Measurements from ENCODE around the gene SAMD9L. TPM values are rescaled to one million over a fixed set of nuclear protein-coding genes. Genes with fewer than 3 reads are reported as not detected.

Gene SAMD9L
- polyA plus RNA-seq, 1 of the 3 experiments (the other 2 are of a cell fraction), result 1.8 TPM

GRCh38 chr7:93185303-93186027, 37.3 kb upstream of the SAMD9L start:
- TF ChIP-seq MEF2A (IDR thresholded peaks at IDR 0.05; ENCODE audit: borderline replicate concordance, low read depth), result no peak
- no peak for TF ChIP-seq CHD2 (IDR thresholded peaks at IDR 0.05; ENCODE audit: low read length, partially characterized antibody)
- Histone ChIP-seq H3K4me1 (ENCODE audit: control insufficient read depth in 1 of 2, insufficient read depth in 2 of 2, low read depth in 1 of 2, low read length in 1 of 2) (no peaks in the 10 kb centered on the region), H3K9me3 (no peaks in the 10 kb centered on the region), H3K79me2 (ENCODE audit: insufficient read depth) (no peaks in the 10 kb centered on the region), H2AFZ (ENCODE audit: low read depth) (no peak overlapping the region; the same call in 1 of the 2 replicates), H3K9me2 (no peaks in the 10 kb centered on the region), H3K4me2 (no peak overlapping the region; the same call in 1 of the 2 replicates), H3F3A (replicated peaks; ENCODE audit: insufficient read depth) (no peaks in the 10 kb centered on the region), H3K36me3 (replicated peaks in 1 of 2; ENCODE audit: control insufficient read depth in 1 of 2, insufficient read depth in 2 of 2, low read length in 1 of 2) (no peaks in the 10 kb centered on the region), H4K20me1 (ENCODE audit: insufficient read depth) (no peaks in the 10 kb centered on the region), H3K27ac (ENCODE audit: low read depth in 2 of 2, low read length in 1 of 2) (no peak overlapping the region), H3K27me3 (ENCODE audit: insufficient read depth) (peaks cover 28% of the 10 kb centered on the region), H3K9ac (no peak overlapping the region), H3K4me3 (ENCODE audit: low read depth in 2 of 2, low read length in 1 of 2) (no peak overlapping the region)
- 0% methylated on average over 1 of the region's 1 CpG for WGBS (ENCODE audit: low lambda C conversion rate)
- ChIA-PET CTCF (interaction anchor here (1.1 to 3.6 kb wide), 2 partner anchors 14 to 43 kb away, joined by 4 to 13 read pairs; no protein-coding TSS in a partner anchor), POLR2A (no interaction called here)
- DNase-seq, result no peak

GRCh38 chr7:93179173-93179572, 31.0 kb upstream of the SAMD9L start:
- no peaks in the 10 kb centered on the region for H3K9me3 ChIP-seq
- H3K9me2 ChIP-seq, result no peaks in the 10 kb centered on the region
- peaks cover 31% of the 10 kb centered on the region for H3K27me3 ChIP-seq (ENCODE audit: insufficient read depth)
- no peaks in the 10 kb centered on the region for H3F3A ChIP-seq (replicated peaks; ENCODE audit: insufficient read depth)
- H3K36me3 ChIP-seq (replicated peaks in 1 of 2; ENCODE audit: control insufficient read depth in 1 of 2, insufficient read depth in 2 of 2, low read length in 1 of 2), result no peaks in the 10 kb centered on the region
- DNase-seq, result no peak
- H3K4me2 ChIP-seq, result no peak overlapping the region
- no peak overlapping the region for H2AFZ ChIP-seq (ENCODE audit: low read depth)
- no peak overlapping the region for H3K9ac ChIP-seq
- H3K4me3 ChIP-seq (ENCODE audit: low read depth in 2 of 2, low read length in 1 of 2), result no peak overlapping the region
- H4K20me1 ChIP-seq (ENCODE audit: insufficient read depth), result no peaks in the 10 kb centered on the region
- H3K4me1 ChIP-seq (ENCODE audit: control insufficient read depth in 1 of 2, insufficient read depth in 2 of 2, low read depth in 1 of 2, low read length in 1 of 2), result no peaks in the 10 kb centered on the region
- TF ChIP-seq MXI1 (IDR thresholded peaks at IDR 0.05; ENCODE audit: low read depth, low read length) (no peak), SMC3 (IDR thresholded peaks at IDR 0.05; ENCODE audit: low read depth, low read length) (no peak), JUND (IDR thresholded peaks at IDR 0.05) (no peak), FOXM1 (IDR thresholded peaks at IDR 0.05; ENCODE audit: low read depth) (no peak), TEAD4 (IDR thresholded peaks at IDR 0.05; ENCODE audit: borderline replicate concordance, insufficient read depth) (no peak), RXRA (IDR thresholded peaks at IDR 0.05; ENCODE audit: borderline replicate concordance, low read depth) (no peak), USF2 (IDR thresholded peaks at IDR 0.05; ENCODE audit: borderline replicate concordance, low read depth, low read length) (no peak), EP300 (IDR thresholded peaks at IDR 0.05; ENCODE audit: borderline replicate concordance in 1 of 2, low read depth in 1 of 2, low read length in 1 of 2) (no peak), FOSL2 (IDR thresholded peaks at IDR 0.05; ENCODE audit: borderline replicate concordance, low read depth) (no peak), CHD2 (IDR thresholded peaks at IDR 0.05; ENCODE audit: low read length, partially characterized antibody) (no peak)
- H3K79me2 ChIP-seq (ENCODE audit: insufficient read depth), result no peaks in the 10 kb centered on the region
- ChIA-PET POLR2A (no interaction called here), CTCF (interaction anchor here (1.0 to 1.4 kb wide), 3 partner anchors 49 to 53 kb away, joined by 3 to 7 read pairs (median 4); partner anchors contain the start of gene VPS50)
- H3K27ac ChIP-seq (ENCODE audit: low read depth in 2 of 2, low read length in 1 of 2), result no peak overlapping the region

Measured in SK-N-SH (cell line).